Measurements from ENCODE around the gene NFATC3.

DNA sequence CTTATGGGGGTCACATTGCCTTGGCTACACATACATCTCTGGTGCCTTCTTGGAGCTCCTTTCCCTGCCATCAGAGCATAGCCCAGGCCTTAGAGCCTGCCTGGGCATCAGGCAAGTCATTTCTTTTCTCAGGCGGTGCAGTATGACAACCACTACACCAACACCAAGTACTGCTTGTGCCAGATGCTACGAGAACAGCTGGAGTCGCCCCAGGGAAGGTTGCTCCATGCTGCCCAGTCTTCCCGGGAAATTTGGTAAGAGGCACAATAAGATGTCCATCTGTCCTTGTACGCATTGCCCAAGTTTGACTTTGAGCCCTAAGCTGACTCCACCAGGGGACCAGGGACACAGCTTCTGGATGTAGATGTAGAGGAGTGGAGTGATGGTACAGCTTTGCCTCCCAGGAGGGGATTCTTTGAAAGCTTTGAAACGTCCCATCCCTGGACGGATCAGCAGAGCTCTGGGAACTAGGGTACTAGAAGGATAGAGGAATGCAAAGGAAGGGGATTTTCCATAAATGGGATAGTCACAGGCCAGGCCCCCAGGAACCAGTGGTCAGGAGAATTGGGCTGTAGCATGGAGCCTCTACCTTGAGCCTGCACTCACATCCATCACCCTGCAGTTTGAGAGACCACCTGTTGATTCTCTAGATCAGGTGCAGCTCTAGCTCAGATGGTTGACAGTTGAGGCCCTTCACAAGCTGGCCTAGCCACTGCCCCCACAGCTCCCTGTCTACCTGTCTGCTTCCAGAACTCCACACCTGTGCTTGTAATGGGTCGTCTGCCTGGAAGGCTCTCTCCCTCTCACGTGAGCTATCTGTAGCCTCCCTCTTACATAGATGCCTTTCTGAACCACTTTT is 11.0 kb upstream of the NFATC3 start:
- TF ChIP-seq HDGF (IDR thresholded peaks at IDR 0.05; ENCODE audit: borderline replicate concordance) (no peak), NFRKB (IDR thresholded peaks at IDR 0.05) (no peak)
- TF ChIP-seq, protein P1, sequence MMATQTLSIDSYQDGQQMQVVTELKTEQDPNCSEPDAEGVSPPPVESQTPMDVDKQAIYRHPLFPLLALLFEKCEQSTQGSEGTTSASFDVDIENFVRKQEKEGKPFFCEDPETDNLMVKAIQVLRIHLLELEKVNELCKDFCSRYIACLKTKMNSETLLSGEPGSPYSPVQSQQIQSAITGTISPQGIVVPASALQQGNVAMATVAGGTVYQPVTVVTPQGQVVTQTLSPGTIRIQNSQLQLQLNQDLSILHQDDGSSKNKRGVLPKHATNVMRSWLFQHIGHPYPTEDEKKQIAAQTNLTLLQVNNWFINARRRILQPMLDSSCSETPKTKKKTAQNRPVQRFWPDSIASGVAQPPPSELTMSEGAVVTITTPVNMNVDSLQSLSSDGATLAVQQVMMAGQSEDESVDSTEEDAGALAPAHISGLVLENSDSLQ (IDR thresholded peaks at IDR 0.05), result no peak

Measured in HEK293T (cell line).